B cell (primary cell): ENCODE measurements around the gene ARHGEF7. TPM values are rescaled to one million over a fixed set of nuclear protein-coding genes. Genes with fewer than 3 reads are reported as not detected.

ENCODE experiments used
- ATAC-seq: fragments of 200-7000 bp; cut with Tn5 transposase; one replicate; pipeline ENCODE4 v1.10.0; 2021; ENCODE audit warnings: low read depth, mild to moderate bottlenecking, moderate number of reproducible peaks, moderate library complexity
- CTCF ChIA-PET: fragments of 350-600 bp; sonication (Branson Sonifier 250); formaldehyde crosslinking; loops from one replicate; lab custom pipeline; 2021; ENCODE audit warnings: antibody characterized with exemption, inconsistent platforms; lab: Charles Lee
- POLR2A ChIA-PET: fragments of 350-600 bp; sonication (Branson Sonifier 250); formaldehyde crosslinking; loops from one replicate; lab custom pipeline; 2021; ENCODE audit warnings: antibody characterized with exemption; lab: Charles Lee
- DNase-seq: peaks from one replicate; pipeline ENCODE4 v3.0.0; 2013
- H2AFZ ChIP-seq: 2 replicates; pipeline ENCODE4 v1.6.1; 2012; ENCODE audit warnings: mild to moderate bottlenecking, low read depth, low read length; ENCODE audit not compliant: insufficient read depth, poor library complexity, severe bottlenecking
- H3K27ac ChIP-seq, 2 donors: 1 replicate in 1 of 2; 2 replicates in 1 of 2; pipeline ENCODE4 v1.5.1; 2012 to 2013; ENCODE audit warnings: low read length in 2 of 2, mild to moderate bottlenecking in 2 of 2, moderate library complexity in 1 of 2
- H3K27me3 ChIP-seq, 4 experiments: fragments of 200-600 bp in 1 of 4; sonication (generic) in 1 of 4; replicated peaks in 1 of 4; 1 replicate in 2 of 4; 2 replicates in 2 of 4; pipeline versions ENCODE4 v1.6.1 to v1.7.0; 2013 to 2016; ENCODE audit warnings: low read length in 3 of 4, mild to moderate bottlenecking in 2 of 4, mixed read lengths in 1 of 4, moderate library complexity in 1 of 4; ENCODE audit not compliant: insufficient read depth in 4 of 4, control insufficient read depth in 3 of 4; ENCODE audit errors: control extremely low read depth in 1 of 4
- H3K36me3 ChIP-seq, 2 experiments: replicated peaks in 1 of 2; 1 replicate in 1 of 2; 2 replicates in 1 of 2; pipeline versions ENCODE4 v1.6.1 to v1.7.1; 2013; ENCODE audit warnings: low read length in 1 of 2; ENCODE audit not compliant: insufficient read depth in 2 of 2, control insufficient read depth in 1 of 2; ENCODE audit errors: control extremely low read depth in 1 of 2, extremely low read depth in 1 of 2
- H3K4me1 ChIP-seq, 2 donors: fragments of 200-600 bp in 1 of 2; sonication (generic) in 1 of 2; 1 replicate in 1 of 2; 2 replicates in 1 of 2; pipeline versions ENCODE4 v1.5.1 to v1.6.1; 2013 to 2017; ENCODE audit warnings: low read length in 2 of 2; ENCODE audit not compliant: control insufficient read depth in 2 of 2, insufficient read depth in 2 of 2
- H3K4me2 ChIP-seq: replicated peaks from 2 replicates; pipeline ENCODE3; 2012; ENCODE audit warnings: mild to moderate bottlenecking, low read depth, low read length; ENCODE audit not compliant: poor library complexity, severe bottlenecking
- H3K4me3 ChIP-seq, 5 experiments: fragments of 200-600 bp in 1 of 5; sonication (generic) in 1 of 5; 1 replicate in 3 of 5; 2 replicates in 2 of 5; pipeline versions ENCODE4 v1.5.1 to v1.7.0; 2011 to 2016; ENCODE audit warnings: low read length in 4 of 5, mild to moderate bottlenecking in 4 of 5, low read depth in 2 of 5, control low read depth in 1 of 5, moderate library complexity in 1 of 5; ENCODE audit not compliant: insufficient read depth in 1 of 5; ENCODE audit errors: control extremely low read depth in 1 of 5, extremely low read depth in 1 of 5
- H3K79me2 ChIP-seq: fragments of 200-600 bp; sonication (generic); one replicate; pipeline ENCODE4 v1.6.0; 2016; ENCODE audit warnings: low read length; ENCODE audit not compliant: control insufficient read depth, insufficient read depth
- H3K9ac ChIP-seq: fragments of 200-600 bp; sonication (generic); 2 replicates; pipeline ENCODE4 v1.6.1; 2017; ENCODE audit warnings: mild to moderate bottlenecking, low read length, moderate library complexity
- H3K9me3 ChIP-seq, 3 donors: one replicate each; pipeline versions ENCODE4 v1.6.1 to v1.7.1; 2013; ENCODE audit warnings: low read length in 2 of 3; ENCODE audit not compliant: control insufficient read depth in 2 of 3, insufficient read depth in 1 of 3; ENCODE audit errors: control extremely low read depth in 1 of 3
- H4K20me1 ChIP-seq: 2 replicates; pipeline ENCODE4 v1.6.0; 2012; ENCODE audit warnings: mild to moderate bottlenecking, low read length; ENCODE audit not compliant: insufficient read depth, control insufficient read depth, poor library complexity, severe bottlenecking
- H3K27ac Mint-ChIP-seq: one replicate; pipeline ENCODE4 v1.8.0; 2021; ENCODE audit warnings: mixed read lengths
- H3K27me3 Mint-ChIP-seq: one replicate; pipeline ENCODE4 v1.8.0; 2021; ENCODE audit warnings: mixed read lengths
- H3K4me1 Mint-ChIP-seq: one replicate; pipeline ENCODE4 v1.8.0; 2021; ENCODE audit warnings: mixed read lengths
- H3K4me3 Mint-ChIP-seq: one replicate; pipeline ENCODE4 v1.8.0; 2021; ENCODE audit warnings: mixed read lengths
- H3K9me3 Mint-ChIP-seq: one replicate; pipeline ENCODE4 v1.8.0; 2022; ENCODE audit warnings: mixed read lengths; ENCODE audit not compliant: insufficient read depth
- CTCF ChIP-seq: fragments of 200-600 bp; IDR thresholded peaks from one replicate; pipeline ENCODE4 v1.8.0; 2022; ENCODE audit warnings: antibody characterized with exemption, mild to moderate bottlenecking
- EZH2 ChIP-seq: IDR thresholded peaks from 2 replicates; pipeline ENCODE4 v1.6.1; 2012; ENCODE audit warnings: borderline replicate concordance, low read depth, mild to moderate bottlenecking, moderate library complexity, low read length; ENCODE audit not compliant: insufficient read depth, poor library complexity, severe bottlenecking
- WGBS: methylation state at CpG from one replicate; pipeline ENCODE4 v1.1.5; 2013; ENCODE audit warnings: missing lambda C conversion rate; ENCODE audit not compliant: insufficient coverage; 5-methylcytosine and 5-hydroxymethylcytosine counted together
- intact Hi-C: fragments of 100-400 bp; cut with micrococcal nuclease; formaldehyde crosslinking; loops from one replicate; pipeline ENCODE4 v1.10.0; 2022
- polyA plus RNA-seq: library from polyadenylated mRNA; depleted of rRNA; stranded (reverse); fragments of >200 nt; gene quantifications from 2 replicates; pipeline ENCODE4 v1.2.3, GENCODE V29; 2012
- total RNA-seq, 2 donors: library from RNA; stranded (reverse); fragments of 120-200 nt in 1 of 2; gene quantifications; 1 replicate in 1 of 2; 2 replicates in 1 of 2; pipeline versions ENCODE4 v1.2.3 to v1.2.4, GENCODE V29; 2013 to 2022

The ARHGEF7 gene
- total and polyA plus RNA-seq, 2 donors (not counting 1 experiment from before 2014, with no cell fraction given): 62.3 to 125 TPM

- POLR2A ChIA-PET: interaction anchor here (1.3 kb wide), 1 partner anchor 148 kb away, joined by 9 read pairs; no protein-coding TSS in a partner anchor
- Histone ChIP-seq H3K4me3 (no peak overlapping the region), H3K27me3 (no peaks in the 10 kb centered on the region), H3K36me3 (peaks cover 4 to 31% of the 10 kb centered on the region in 2 experiments), H3K9ac (no peak overlapping the region), H4K20me1 (peaks cover 90% of the 10 kb centered on the region), H2AFZ (no peak overlapping the region), H3K79me2 (peaks cover 93% of the 10 kb centered on the region), H3K27ac (no peak overlapping the region), H3K9me3 (no peaks in the 10 kb centered on the region), H3K4me1 (peaks cover 18 to 31% of the 10 kb centered on the region in 2 donors), H3K4me2 (no peak overlapping the region)
- CTCF ChIA-PET: interaction anchor here (0.6 to 6.1 kb wide), 30 partner anchors 8 to 622 kb away, joined by 3 to 167 read pairs (median 4); partner anchors contain the start of gene ANKRD10
- Mint-ChIP-seq H3K4me3 (no peak overlapping the region), H3K9me3 (no peaks in the 10 kb centered on the region), H3K27ac (no peak overlapping the region), H3K27me3 (no peaks in the 10 kb centered on the region), H3K4me1 (peaks cover 50% of the 10 kb centered on the region)
- intact Hi-C loops: loop anchor here (1.0 to 5.0 kb wide), 3 partner anchors 62 to 993 kb away; no protein-coding TSS in a partner anchor
- DNase-seq: no peak
- 90% methylated on average over 15 of the region's 19 CpGs for WGBS
- ATAC-seq: no peak
- no peak for TF ChIP-seq CTCF
- TF ChIP-seq EZH2: no peak
Observed at GRCh38 chr13:111215081-111216047, 100.3 kb downstream of the ARHGEF7 start.
